DND-41 (cell line): ENCODE results near the gene DLGAP1.

Experiments used
- ATAC-seq: fragments of 200-7000 bp; cut with Tn5 transposase; 3 replicates; pipeline ENCODE4 v1.9.1; 2021; ENCODE audit warnings: low read depth; ENCODE audit not compliant: insufficient read depth
- DNase-seq: peaks from one replicate; pipeline ENCODE4 v3.0.0-alpha.2; 2020
- H2AFZ ChIP-seq: 2 replicates; pipeline ENCODE4 v1.6.0; 2012; ENCODE audit warnings: low read depth, low read length
- H3K27ac ChIP-seq: 2 replicates; pipeline ENCODE4 v1.5.1; 2012; ENCODE audit warnings: low read length, inconsistent platforms
- H3K27me3 ChIP-seq: fragments of 200-600 bp; sonication (generic); 2 replicates; pipeline ENCODE4 v1.6.0; 2012; ENCODE audit warnings: low read length, mild to moderate bottlenecking, inconsistent platforms; ENCODE audit not compliant: insufficient read depth, poor library complexity
- H3K36me3 ChIP-seq: 2 replicates; pipeline ENCODE4 v1.5.1; 2012; ENCODE audit warnings: low read length, inconsistent platforms; ENCODE audit not compliant: insufficient read depth
- H3K4me1 ChIP-seq: 2 replicates; pipeline ENCODE4 v1.5.1; 2012; ENCODE audit warnings: mild to moderate bottlenecking, low read length; ENCODE audit not compliant: insufficient read depth
- H3K4me2 ChIP-seq: 2 replicates; pipeline ENCODE4 v1.6.0; 2012; ENCODE audit warnings: mild to moderate bottlenecking, moderate library complexity, low read length, inconsistent platforms; ENCODE audit not compliant: insufficient read depth
- H3K4me3 ChIP-seq, 2 experiments: fragments of 200-600 bp in 1 of 2; shearing (Covaris generic) in 1 of 2; 2 replicates each; pipeline ENCODE4 v1.5.1; 2012 to 2016; ENCODE audit warnings: inconsistent platforms in 2 of 2, low read length in 2 of 2, mild to moderate bottlenecking in 2 of 2, low read depth in 1 of 2, moderate library complexity in 1 of 2
- H3K79me2 ChIP-seq: 2 replicates; pipeline ENCODE4 v1.6.0; 2012; ENCODE audit warnings: low read length, inconsistent platforms; ENCODE audit not compliant: insufficient read depth
- H3K9ac ChIP-seq: 2 replicates; pipeline ENCODE4 v1.6.0; 2012; ENCODE audit warnings: low read depth, mild to moderate bottlenecking, inconsistent platforms, low read length, moderate library complexity
- H3K9me3 ChIP-seq: 2 replicates; pipeline ENCODE4 v1.5.1; 2012; ENCODE audit warnings: low read length, moderate library complexity, mild to moderate bottlenecking, inconsistent platforms; ENCODE audit not compliant: insufficient read depth, severe bottlenecking
- H4K20me1 ChIP-seq: 2 replicates; pipeline ENCODE4 v1.6.0; 2012; ENCODE audit warnings: low read length; ENCODE audit not compliant: insufficient read depth
- EZH2 ChIP-seq: IDR thresholded peaks from 3 replicates; pipeline ENCODE4 v1.6.1; 2012; ENCODE audit warnings: borderline replicate concordance, low read depth, mild to moderate bottlenecking, moderate library complexity, low read length, inconsistent platforms; ENCODE audit not compliant: severe bottlenecking
- TF ChIP-seq, protein P1 (sequence below): IDR thresholded peaks from 2 replicates; pipeline ENCODE4 v1.5.1; 2012; ENCODE audit warnings: borderline replicate concordance, low read length, moderate library complexity, mild to moderate bottlenecking; ENCODE audit not compliant: poor library complexity, severe bottlenecking; ENCODE audit errors: extremely low read depth

Gene DLGAP1

DNA sequence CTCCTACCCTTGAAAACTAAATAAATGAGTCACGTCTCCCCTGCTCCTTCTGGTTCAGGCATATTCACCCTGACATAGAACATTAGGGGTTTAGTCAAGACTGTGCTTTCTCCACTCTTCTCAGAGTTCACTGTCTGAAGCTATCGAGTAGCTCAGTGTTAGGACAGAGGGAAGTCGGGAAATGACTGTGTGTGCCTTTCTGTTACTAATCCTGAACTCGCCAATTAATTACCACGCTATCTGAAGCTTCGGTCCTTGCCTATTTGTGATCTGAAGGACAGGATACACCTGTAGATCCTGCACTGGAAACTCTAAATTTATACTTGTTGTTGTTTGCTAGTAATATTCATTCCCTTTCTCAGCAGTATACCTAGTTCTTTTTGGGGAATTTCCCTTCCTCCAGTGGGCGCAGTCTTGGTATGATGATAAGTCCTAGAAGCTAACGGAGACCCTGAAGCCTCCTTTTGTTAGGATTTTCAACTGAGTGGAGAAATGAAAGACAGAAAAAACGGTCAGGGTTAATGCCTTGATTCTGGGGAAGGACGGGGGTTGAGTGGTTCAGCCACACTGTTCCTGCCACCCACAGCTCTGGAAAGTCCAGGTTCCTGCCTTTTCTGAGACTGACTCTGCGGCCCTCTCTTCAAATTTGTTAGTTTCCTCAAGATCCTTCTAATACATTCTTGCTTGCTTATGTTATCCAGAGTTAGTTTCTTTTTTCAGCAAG lies 218.0 kb downstream of the DLGAP1 start:
- Histone ChIP-seq H3K36me3 (no peaks in the 10 kb centered on the region), H4K20me1 (no peaks in the 10 kb centered on the region), H3K4me3 (no peak overlapping the region), H2AFZ (no peak overlapping the region), H3K27me3 (no peaks in the 10 kb centered on the region), H3K27ac (no peak overlapping the region), H3K4me1 (no peaks in the 10 kb centered on the region), H3K9me3 (no peaks in the 10 kb centered on the region), H3K79me2 (no peaks in the 10 kb centered on the region), H3K9ac (no peak overlapping the region), H3K4me2 (no peak overlapping the region)
- ATAC-seq = no peak
- TF ChIP-seq EZH2 = no peak
- no peak for DNase-seq

DNA sequence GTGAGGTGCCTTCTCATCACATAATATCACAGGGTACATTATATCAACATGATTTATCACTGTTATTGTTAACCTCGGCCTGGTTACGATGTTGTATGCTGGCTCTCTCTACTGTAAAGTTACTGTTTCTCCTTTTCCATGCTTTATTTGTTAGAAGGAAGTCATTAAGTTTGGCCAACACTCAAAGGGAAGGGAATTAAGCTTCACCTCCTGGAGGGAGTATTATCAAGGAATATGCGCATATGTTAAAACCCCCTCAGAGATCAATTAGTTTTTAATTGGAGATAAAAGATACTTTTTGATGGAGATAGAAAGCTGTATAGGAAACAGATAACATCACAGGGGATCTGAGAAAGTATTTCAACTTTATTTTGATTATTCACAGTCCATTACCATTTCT lies 221.6 kb downstream of the DLGAP1 start:
- Histone ChIP-seq H3K4me2 (no peak overlapping the region), H3K9me3 (no peaks in the 10 kb centered on the region), H4K20me1 (no peaks in the 10 kb centered on the region), H2AFZ (no peak overlapping the region), H3K4me1 (no peaks in the 10 kb centered on the region), H3K9ac (no peak overlapping the region), H3K36me3 (no peaks in the 10 kb centered on the region), H3K27ac (no peak overlapping the region), H3K27me3 (no peaks in the 10 kb centered on the region), H3K4me3 (no peak overlapping the region), H3K79me2 (no peaks in the 10 kb centered on the region)
- TF ChIP-seq, protein P1, sequence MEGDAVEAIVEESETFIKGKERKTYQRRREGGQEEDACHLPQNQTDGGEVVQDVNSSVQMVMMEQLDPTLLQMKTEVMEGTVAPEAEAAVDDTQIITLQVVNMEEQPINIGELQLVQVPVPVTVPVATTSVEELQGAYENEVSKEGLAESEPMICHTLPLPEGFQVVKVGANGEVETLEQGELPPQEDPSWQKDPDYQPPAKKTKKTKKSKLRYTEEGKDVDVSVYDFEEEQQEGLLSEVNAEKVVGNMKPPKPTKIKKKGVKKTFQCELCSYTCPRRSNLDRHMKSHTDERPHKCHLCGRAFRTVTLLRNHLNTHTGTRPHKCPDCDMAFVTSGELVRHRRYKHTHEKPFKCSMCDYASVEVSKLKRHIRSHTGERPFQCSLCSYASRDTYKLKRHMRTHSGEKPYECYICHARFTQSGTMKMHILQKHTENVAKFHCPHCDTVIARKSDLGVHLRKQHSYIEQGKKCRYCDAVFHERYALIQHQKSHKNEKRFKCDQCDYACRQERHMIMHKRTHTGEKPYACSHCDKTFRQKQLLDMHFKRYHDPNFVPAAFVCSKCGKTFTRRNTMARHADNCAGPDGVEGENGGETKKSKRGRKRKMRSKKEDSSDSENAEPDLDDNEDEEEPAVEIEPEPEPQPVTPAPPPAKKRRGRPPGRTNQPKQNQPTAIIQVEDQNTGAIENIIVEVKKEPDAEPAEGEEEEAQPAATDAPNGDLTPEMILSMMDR = no peak
- no peak for TF ChIP-seq EZH2
- DNase-seq (no peak), ATAC-seq (no peak)

DNA sequence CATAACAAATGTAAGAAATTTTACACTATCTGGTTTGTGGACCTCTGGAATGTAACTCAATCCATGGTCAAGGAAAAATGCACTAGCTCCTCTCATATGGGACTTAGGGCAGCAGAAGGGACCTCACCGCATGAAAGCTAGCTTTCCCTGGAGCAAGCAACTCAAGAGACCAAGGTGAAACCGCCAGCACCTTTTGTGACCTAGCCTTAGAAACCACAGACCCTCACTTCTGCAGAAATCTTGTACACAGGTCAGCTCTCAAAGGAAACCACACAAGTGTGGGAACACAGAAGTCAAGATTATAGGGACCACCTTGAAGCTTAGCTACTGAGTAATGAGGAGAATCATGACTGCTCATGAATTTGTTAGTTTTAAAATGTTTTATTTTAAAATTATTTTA lies 222.5 kb downstream of the DLGAP1 start:
- no peaks in the 10 kb centered on the region for H4K20me1 ChIP-seq
- H3K9me3 ChIP-seq = no peaks in the 10 kb centered on the region
- H3K79me2 ChIP-seq = no peaks in the 10 kb centered on the region
- no peaks in the 10 kb centered on the region for H3K36me3 ChIP-seq
- DNase-seq (no peak), ATAC-seq (no peak)
- no peak overlapping the region for H3K9ac ChIP-seq
- no peak overlapping the region for H3K27ac ChIP-seq
- H3K4me1 ChIP-seq = no peaks in the 10 kb centered on the region
- TF ChIP-seq, protein P1 = no peak
- no peak for TF ChIP-seq EZH2
- no peak overlapping the region for H3K4me3 ChIP-seq
- H2AFZ ChIP-seq = no peak overlapping the region
- no peaks in the 10 kb centered on the region for H3K27me3 ChIP-seq
- H3K4me2 ChIP-seq = no peak overlapping the region

DNA sequence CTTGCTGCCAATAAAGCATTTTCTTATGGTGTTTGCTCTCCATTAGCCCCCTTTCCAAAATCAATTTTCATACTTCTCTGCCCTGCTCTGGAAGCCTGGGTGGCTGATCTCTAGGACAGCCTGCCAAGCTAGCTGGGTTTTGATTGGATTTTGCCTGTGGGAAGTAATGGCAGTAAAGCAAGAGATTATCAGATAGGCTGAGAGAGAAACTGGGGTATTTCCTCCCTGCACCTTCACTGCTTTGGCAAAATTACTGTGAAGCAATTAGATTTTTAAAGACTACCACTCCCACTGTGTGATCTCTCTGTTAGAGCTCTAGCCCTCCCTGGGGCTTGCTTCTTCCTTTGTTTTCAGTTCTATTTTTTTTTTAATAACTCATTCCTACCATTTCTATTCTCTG lies 223.8 kb downstream of the DLGAP1 start:
- H3K4me3 ChIP-seq = no peak overlapping the region
- ATAC-seq (no peak), DNase-seq (no peak)
- no peak overlapping the region for H3K9ac ChIP-seq
- no peaks in the 10 kb centered on the region for H3K79me2 ChIP-seq
- TF ChIP-seq, protein P1 = no peak
- no peak for TF ChIP-seq EZH2
- no peak overlapping the region for H3K27ac ChIP-seq
- H3K4me1 ChIP-seq = no peaks in the 10 kb centered on the region
- H3K36me3 ChIP-seq = no peaks in the 10 kb centered on the region
- H3K9me3 ChIP-seq = no peaks in the 10 kb centered on the region
- H3K27me3 ChIP-seq = no peaks in the 10 kb centered on the region
- no peak overlapping the region for H2AFZ ChIP-seq
- H4K20me1 ChIP-seq = no peaks in the 10 kb centered on the region
- no peak overlapping the region for H3K4me2 ChIP-seq
